ENCODE data around the gene GFRA4. TPM values are rescaled to one million over a fixed set of nuclear protein-coding genes. Genes with fewer than 3 reads are reported as not detected.
"Not testable (repeated sequence)": the region's sequence is repeated elsewhere in the genome, so short reads cannot be mapped to it uniquely, and the experiment has no call there.

The GFRA4 gene
- total RNA-seq, 2 donors from 2014 or later: not detected

- Mint-ChIP-seq H3K27me3 (ENCODE audit: low read depth) (no peaks in the 10 kb centered on the region), H3K4me1 (ENCODE audit: low read depth) (no peaks in the 10 kb centered on the region), H3K27ac (no peak overlapping the region), H3K36me3 (ENCODE audit: insufficient read depth in 2 of 2) (peaks cover 0 to 5% of the 10 kb centered on the region in 2 donors), H3K9me3 (no peaks in the 10 kb centered on the region), H3K4me3 (no peak overlapping the region)
- no peak for DNase-seq
- no peak for ATAC-seq (replicated peaks in 1 of 2)
Measured at GRCh38 chr20:3628502-3629314, 34.5 kb downstream of the GFRA4 start.

DNA sequence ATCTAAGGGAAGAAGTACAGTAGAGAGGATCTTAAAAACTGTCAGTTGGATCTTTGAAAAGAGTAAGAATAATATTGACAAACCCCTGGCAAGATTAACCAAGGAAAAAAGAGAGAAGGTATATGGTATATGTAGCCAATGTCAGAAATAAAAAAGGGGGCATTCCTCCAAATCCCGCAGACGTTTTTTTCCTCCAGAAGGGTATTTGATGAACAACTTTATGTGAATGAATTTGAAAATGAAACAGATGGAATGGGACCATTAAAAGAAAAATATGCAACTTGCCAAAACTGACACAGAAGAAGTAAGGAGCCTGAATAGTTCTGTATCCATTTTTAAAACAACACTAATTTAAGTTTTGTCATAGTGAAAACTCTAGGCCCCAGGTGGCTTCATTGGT is 35.7 kb downstream of the GFRA4 start:
- DNase-seq: no peak
- Mint-ChIP-seq H3K9me3 (no peaks in the 10 kb centered on the region), H3K36me3 (ENCODE audit: insufficient read depth in 2 of 2) (peaks cover 0 to 5% of the 10 kb centered on the region in 2 donors), H3K27ac (no peak overlapping the region), H3K4me3 (no peak overlapping the region), H3K4me1 (ENCODE audit: low read depth) (no peaks in the 10 kb centered on the region), H3K27me3 (ENCODE audit: low read depth) (no peaks in the 10 kb centered on the region)
- ATAC-seq (replicated peaks in 1 of 2): no peak

DNA sequence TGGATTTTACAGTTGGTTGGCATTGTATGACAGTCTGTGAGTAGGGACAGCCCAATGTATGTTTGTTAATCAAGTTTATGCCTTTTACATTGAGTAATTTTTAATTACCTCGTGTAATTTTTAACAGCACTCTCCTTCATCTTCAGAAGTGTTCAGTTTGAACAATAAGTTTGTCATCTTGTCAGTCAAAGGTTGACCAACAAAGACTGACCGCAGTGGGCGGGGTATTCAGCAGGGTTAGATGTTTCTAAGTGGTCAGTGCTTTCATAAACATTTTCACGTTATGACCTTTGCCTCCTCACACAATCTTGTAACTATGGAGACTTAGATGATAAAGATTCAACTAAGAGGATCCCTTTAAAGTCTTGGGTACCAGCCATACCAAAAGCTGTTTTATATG is 40.8 kb downstream of the GFRA4 start:
- DNase-seq (no peak), ATAC-seq (replicated peaks in 1 of 2) (no peak)
- Mint-ChIP-seq H3K4me1 (ENCODE audit: low read depth) (no peaks in the 10 kb centered on the region), H3K36me3 (ENCODE audit: insufficient read depth in 2 of 2) (peaks cover 0 to 2% of the 10 kb centered on the region in 2 donors), H3K27me3 (ENCODE audit: low read depth) (no peaks in the 10 kb centered on the region), H3K9me3 (no peaks in the 10 kb centered on the region), H3K4me3 (no peak overlapping the region), H3K27ac (no peak overlapping the region)

DNA sequence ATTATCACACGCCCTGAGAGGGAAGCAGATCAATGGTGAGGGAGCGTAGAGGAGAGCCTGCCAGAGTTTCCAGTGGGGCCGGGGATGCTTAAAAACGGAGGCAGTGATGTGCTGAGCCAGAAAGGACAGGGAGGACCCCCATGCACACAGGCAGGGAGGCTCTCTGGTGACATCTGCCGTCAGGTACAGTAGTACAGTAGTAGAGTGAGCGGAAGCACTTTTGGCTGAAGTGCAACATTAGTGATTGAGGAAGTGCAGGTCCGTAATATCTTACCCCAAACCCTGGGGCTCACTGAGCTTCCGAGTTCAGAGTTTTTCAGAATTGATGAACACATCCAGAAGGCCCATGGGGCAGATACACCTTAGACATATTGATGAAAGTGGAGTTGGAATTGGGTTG is 42.1 kb downstream of the GFRA4 start:
- H3K36me3 Mint-ChIP-seq (ENCODE audit: insufficient read depth in 2 of 2): peaks cover 0 to 2% of the 10 kb centered on the region in 2 donors
- no peak overlapping the region for H3K4me3 Mint-ChIP-seq
- ATAC-seq (replicated peaks in 1 of 2) (no peak), DNase-seq (no peak)
- no peaks in the 10 kb centered on the region for H3K9me3 Mint-ChIP-seq
- H3K27ac Mint-ChIP-seq: no peak overlapping the region
- no peaks in the 10 kb centered on the region for H3K27me3 Mint-ChIP-seq (ENCODE audit: low read depth)
- no peaks in the 10 kb centered on the region for H3K4me1 Mint-ChIP-seq (ENCODE audit: low read depth)

GRCh38 chr20:3616250-3616649 is 46.9 kb downstream of the GFRA4 start:
- Mint-ChIP-seq H3K27me3 (ENCODE audit: low read depth) (no peaks in the 10 kb centered on the region), H3K27ac (no peak overlapping the region), H3K9me3 (no peaks in the 10 kb centered on the region), H3K4me3 (no peak overlapping the region), H3K4me1 (ENCODE audit: low read depth) (no peaks in the 10 kb centered on the region), H3K36me3 (ENCODE audit: insufficient read depth in 2 of 2) (no peaks in the 10 kb centered on the region)
- ATAC-seq (replicated peaks in 1 of 2): no peak
- DNase-seq: no peak

DNA sequence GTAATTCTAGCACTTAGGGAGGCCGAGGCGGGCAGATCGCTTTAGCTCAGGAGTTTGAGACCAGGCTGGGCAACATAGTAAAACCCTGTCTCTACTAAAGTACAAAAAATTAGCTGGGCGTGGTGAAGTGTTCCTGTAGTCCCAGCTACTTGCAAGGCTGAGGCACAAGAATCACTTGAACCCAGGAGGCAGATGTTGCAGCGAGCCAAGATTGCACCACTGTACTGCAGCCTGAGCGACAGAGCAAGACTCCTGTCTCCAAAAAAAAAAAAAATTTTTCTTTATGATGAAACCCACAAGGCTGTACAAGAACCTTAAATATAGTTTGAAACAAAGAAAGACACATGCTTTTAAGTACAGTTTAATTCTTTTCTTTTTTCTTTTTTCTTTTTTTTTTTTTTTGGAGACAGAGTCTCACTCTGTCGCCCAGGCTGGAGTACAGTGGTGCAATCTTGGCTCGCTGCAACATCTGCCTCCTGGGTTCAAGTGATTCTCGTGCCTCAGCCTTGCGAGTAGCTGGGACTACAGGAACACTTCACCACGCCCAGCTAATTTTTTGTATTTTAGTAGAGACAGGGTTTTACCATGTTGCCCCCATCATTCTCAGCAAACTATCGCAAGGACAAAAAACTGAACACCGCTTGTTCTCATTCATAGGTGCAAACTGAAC is 47.9 kb downstream of the GFRA4 start:
- not testable (repeated sequence) for H3K9me3 Mint-ChIP-seq; H3K4me1 Mint-ChIP-seq (ENCODE audit: low read depth); H3K27me3 Mint-ChIP-seq (ENCODE audit: low read depth); H3K4me3 Mint-ChIP-seq; H3K36me3 Mint-ChIP-seq (ENCODE audit: insufficient read depth in 2 of 2); ATAC-seq (replicated peaks in 1 of 2); DNase-seq; H3K27ac Mint-ChIP-seq

DNA sequence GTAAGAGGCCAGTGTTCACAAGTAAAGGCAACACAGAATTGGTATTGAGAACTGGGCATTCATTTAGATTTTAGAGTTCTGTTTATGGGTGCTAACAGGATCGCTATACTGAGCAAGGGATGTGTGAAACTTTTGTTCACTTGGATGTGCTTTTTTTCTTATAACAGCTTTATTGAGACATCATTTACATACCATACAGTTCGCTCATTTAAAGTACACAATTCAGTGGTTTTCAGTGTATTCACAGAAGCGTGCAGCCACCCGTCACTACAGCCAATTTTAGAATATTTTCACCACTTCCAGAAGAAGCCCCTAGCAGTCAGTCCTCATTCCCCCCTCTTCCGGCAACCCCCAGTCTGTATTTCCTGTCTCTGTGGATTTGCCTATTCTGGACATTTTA is 48.7 kb downstream of the GFRA4 start:
- H3K4me1 Mint-ChIP-seq (ENCODE audit: low read depth): no peaks in the 10 kb centered on the region
- no peak for ATAC-seq (replicated peaks in 1 of 2)
- H3K36me3 Mint-ChIP-seq (ENCODE audit: insufficient read depth in 2 of 2): no peaks in the 10 kb centered on the region
- H3K27ac Mint-ChIP-seq: no peak overlapping the region
- no peaks in the 10 kb centered on the region for H3K27me3 Mint-ChIP-seq (ENCODE audit: low read depth)
- H3K4me3 Mint-ChIP-seq: no peak overlapping the region
- no peaks in the 10 kb centered on the region for H3K9me3 Mint-ChIP-seq
- DNase-seq: no peak

- no peaks in the 10 kb centered on the region for H3K27me3 Mint-ChIP-seq (ENCODE audit: low read depth)
- H3K36me3 Mint-ChIP-seq (ENCODE audit: insufficient read depth in 2 of 2): no peaks in the 10 kb centered on the region
- ATAC-seq (replicated peaks in 1 of 2): no peak
- DNase-seq: no peak
- no peaks in the 10 kb centered on the region for H3K9me3 Mint-ChIP-seq
- no peak overlapping the region for H3K4me3 Mint-ChIP-seq
- no peak overlapping the region for H3K27ac Mint-ChIP-seq
- H3K4me1 Mint-ChIP-seq (ENCODE audit: low read depth): no peaks in the 10 kb centered on the region
Measured at GRCh38 chr20:3613821-3614440, 49.3 kb downstream of the GFRA4 start.

GRCh38 chr20:3612795-3613572 is 50.2 kb downstream of the GFRA4 start:
- ATAC-seq (replicated peaks in 1 of 2): no peak
- H3K4me3 Mint-ChIP-seq: no peak overlapping the region
- no peak for DNase-seq
- no peaks in the 10 kb centered on the region for H3K27me3 Mint-ChIP-seq (ENCODE audit: low read depth)
- no peaks in the 10 kb centered on the region for H3K9me3 Mint-ChIP-seq
- no peak overlapping the region for H3K27ac Mint-ChIP-seq
- no peaks in the 10 kb centered on the region for H3K4me1 Mint-ChIP-seq (ENCODE audit: low read depth)
- no peaks in the 10 kb centered on the region for H3K36me3 Mint-ChIP-seq (ENCODE audit: insufficient read depth in 2 of 2)

GRCh38 chr20:3611901-3612300 is 51.3 kb downstream of the GFRA4 start:
- Mint-ChIP-seq H3K27ac (no peak overlapping the region), H3K4me1 (ENCODE audit: low read depth) (no peaks in the 10 kb centered on the region), H3K4me3 (no peak overlapping the region), H3K36me3 (ENCODE audit: insufficient read depth in 2 of 2) (peaks cover 0 to 2% of the 10 kb centered on the region in 2 donors), H3K9me3 (no peaks in the 10 kb centered on the region), H3K27me3 (ENCODE audit: low read depth) (no peaks in the 10 kb centered on the region)
- ATAC-seq (replicated peaks in 1 of 2): no peak
- no peak for DNase-seq

All from activated T-cell treated with anti-CD3 and anti-CD28 coated beads, Interleukin-2, amount 50 U/mL, for 72 hours (primary cell).